Mesothelial cell of epicardium (in vitro differentiated cells): Measurements from ENCODE around the gene SH3RF2. TPM values are rescaled to one million over a fixed set of nuclear protein-coding genes. Genes with fewer than 3 reads are reported as not detected.
"Not testable (repeated sequence)": the region's sequence is repeated elsewhere in the genome, so short reads cannot be mapped to it uniquely, and the experiment has no call there.

Source experiments
- DNase-seq, 2 experiments: peaks; one replicate each; pipeline ENCODE4 v3.0.0; 2021; ENCODE audit warnings: low spot score in 2 of 2; ENCODE audit not compliant: unreplicated experiment in 2 of 2
- H3K27ac Mint-ChIP-seq: 2 replicates; pipeline ENCODE4 v1.8.0; 2021; ENCODE audit warnings: mixed read lengths
- H3K27me3 Mint-ChIP-seq: 2 replicates; pipeline ENCODE4 v1.8.0; 2021; ENCODE audit warnings: low read depth, mixed read lengths
- H3K36me3 Mint-ChIP-seq: 2 replicates; pipeline ENCODE4 v1.8.0; 2021; ENCODE audit warnings: mixed read lengths
- H3K4me1 Mint-ChIP-seq: 2 replicates; pipeline ENCODE4 v1.8.0; 2021; ENCODE audit warnings: mixed read lengths
- H3K4me3 Mint-ChIP-seq: 2 replicates; pipeline ENCODE4 v1.8.0; 2021; ENCODE audit warnings: mild to moderate bottlenecking, moderate library complexity, mixed read lengths
- H3K9me3 Mint-ChIP-seq: 2 replicates; pipeline ENCODE4 v1.8.0; 2021; ENCODE audit warnings: mixed read lengths
- CTCF ChIP-seq: fragments of 200-600 bp; sonication (generic); IDR thresholded peaks from one replicate; pipeline ENCODE4 v1.5.0; 2021; ENCODE audit warnings: antibody characterized with exemption; ENCODE audit not compliant: unreplicated experiment
- total RNA-seq: library from RNA; stranded (reverse); gene quantifications from 3 replicates; pipeline ENCODE4 v1.2.1, GENCODE V29; 2021

The SH3RF2 gene
- total RNA-seq, 1 donor from 2014 or later, result 3.2 TPM

- Mint-ChIP-seq H3K27me3 (peaks cover 10% of the 10 kb centered on the region), H3K9me3 (peaks cover 6% of the 10 kb centered on the region), H3K4me1 (no peaks in the 10 kb centered on the region), H3K27ac (no peak overlapping the region), H3K36me3 (peaks cover 5% of the 10 kb centered on the region), H3K4me3 (no peak overlapping the region)
- no peak for TF ChIP-seq CTCF
- DNase-seq, result no peak
Measured at GRCh38 chr5:145987856-145988255, 51.5 kb downstream of the SH3RF2 start.

GRCh38 chr5:145988993-145989392, 52.6 kb downstream of the SH3RF2 start:
- no peak for TF ChIP-seq CTCF
- Mint-ChIP-seq H3K9me3 (peaks cover 13% of the 10 kb centered on the region), H3K4me3 (no peak overlapping the region), H3K27ac (no peak overlapping the region), H3K36me3 (peaks cover 8% of the 10 kb centered on the region), H3K4me1 (no peaks in the 10 kb centered on the region), H3K27me3 (peaks cover 10% of the 10 kb centered on the region)
- DNase-seq, result no peak

DNA sequence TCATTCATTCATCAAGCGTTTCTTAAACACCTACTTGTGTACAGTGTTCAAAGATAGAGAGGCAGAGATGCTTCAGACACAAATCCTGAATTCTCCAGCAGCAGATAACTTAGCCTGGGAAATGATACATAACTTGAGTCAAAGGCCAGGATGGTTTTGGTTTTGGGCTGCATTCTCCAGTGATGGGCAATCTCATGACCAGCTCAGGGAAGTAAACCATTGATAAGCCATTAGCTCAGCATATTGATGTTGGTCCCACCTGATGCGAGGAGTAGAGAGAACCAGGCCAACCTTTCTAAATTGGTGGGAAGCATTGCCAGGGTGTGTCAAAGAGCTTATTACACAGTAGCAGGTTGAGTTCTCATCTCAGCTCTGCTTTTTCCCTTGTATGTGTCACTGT, 53.0 kb downstream of the SH3RF2 start:
- Mint-ChIP-seq H3K4me3 (no peak overlapping the region), H3K27ac (no peak overlapping the region), H3K27me3 (peaks cover 9% of the 10 kb centered on the region), H3K4me1 (no peaks in the 10 kb centered on the region), H3K36me3 (peaks cover 12% of the 10 kb centered on the region), H3K9me3 (peaks cover 17% of the 10 kb centered on the region)
- DNase-seq, result no peak
- TF ChIP-seq CTCF, result no peak

DNA sequence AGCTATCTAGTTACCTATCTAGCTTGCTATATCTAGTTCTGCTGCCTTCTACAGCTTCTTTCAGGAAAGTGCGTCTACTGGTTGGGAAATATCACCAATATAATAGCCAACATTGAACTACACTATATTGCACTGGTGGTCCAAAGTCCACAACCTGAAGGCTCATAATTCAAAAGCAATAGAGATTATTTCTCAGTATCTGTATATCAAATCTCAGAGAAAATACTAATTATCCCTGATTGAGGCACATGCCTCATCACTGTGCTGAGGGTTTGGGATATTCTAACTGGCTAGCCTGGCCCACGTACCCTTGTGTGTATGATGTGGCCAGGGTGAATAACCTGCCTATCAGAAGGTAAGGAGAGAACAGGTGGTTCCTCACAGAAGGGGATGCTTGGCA, 53.8 kb downstream of the SH3RF2 start:
- TF ChIP-seq CTCF, result no peak
- Mint-ChIP-seq H3K9me3 (peaks cover 18% of the 10 kb centered on the region), H3K4me3 (no peak overlapping the region), H3K27me3 (peaks cover 8% of the 10 kb centered on the region), H3K36me3 (peaks cover 12% of the 10 kb centered on the region), H3K27ac (no peak overlapping the region), H3K4me1 (no peaks in the 10 kb centered on the region)
- DNase-seq, result no peak

GRCh38 chr5:145991044-145991575, 54.7 kb downstream of the SH3RF2 start:
- H3K4me3 Mint-ChIP-seq, result no peak overlapping the region
- peaks cover 12% of the 10 kb centered on the region for H3K36me3 Mint-ChIP-seq
- peaks cover 8% of the 10 kb centered on the region for H3K27me3 Mint-ChIP-seq
- no peak overlapping the region for H3K27ac Mint-ChIP-seq
- no peaks in the 10 kb centered on the region for H3K4me1 Mint-ChIP-seq
- no peak for TF ChIP-seq CTCF
- H3K9me3 Mint-ChIP-seq, result peaks cover 18% of the 10 kb centered on the region
- DNase-seq, result no peak

DNA sequence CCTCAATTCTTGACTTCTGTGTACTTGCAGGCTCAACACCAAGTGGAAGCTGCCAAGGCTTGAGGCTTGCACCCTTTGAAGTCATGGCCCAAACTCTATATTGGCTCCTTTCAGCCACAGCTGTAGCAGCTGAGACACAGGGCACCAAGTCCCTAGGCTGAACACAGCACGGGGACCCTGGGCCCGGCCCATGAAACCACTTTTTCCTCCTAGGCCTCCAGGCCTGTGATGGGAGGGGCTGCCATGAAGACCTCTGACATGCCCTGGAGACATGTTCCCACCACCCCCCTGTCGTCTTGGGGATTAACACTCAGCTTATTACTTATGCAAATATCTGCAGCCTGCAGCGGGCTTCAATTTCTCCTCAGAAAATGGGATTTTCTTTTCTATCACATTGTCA, 57.2 kb downstream of the SH3RF2 start:
- not testable (repeated sequence) for H3K4me1 Mint-ChIP-seq, H3K4me3 Mint-ChIP-seq, H3K27me3 Mint-ChIP-seq, DNase-seq, H3K27ac Mint-ChIP-seq
- peaks cover 12% of the 10 kb centered on the region for H3K36me3 Mint-ChIP-seq
- peaks cover 18% of the 10 kb centered on the region for H3K9me3 Mint-ChIP-seq
